B cell (primary cell): ENCODE data around the gene ANKFY1.

Experiments used
- EZH2 ChIP-seq: IDR thresholded peaks from 2 replicates; pipeline ENCODE4 v1.6.1; 2012; ENCODE audit warnings: borderline replicate concordance, low read depth, mild to moderate bottlenecking, moderate library complexity, low read length; ENCODE audit not compliant: insufficient read depth, poor library complexity, severe bottlenecking
- TF ChIP-seq, protein P1 (sequence below): fragments of 200-600 bp; IDR thresholded peaks from one replicate; pipeline ENCODE4 v1.8.0; 2022; ENCODE audit warnings: antibody characterized with exemption, mild to moderate bottlenecking

DNA sequence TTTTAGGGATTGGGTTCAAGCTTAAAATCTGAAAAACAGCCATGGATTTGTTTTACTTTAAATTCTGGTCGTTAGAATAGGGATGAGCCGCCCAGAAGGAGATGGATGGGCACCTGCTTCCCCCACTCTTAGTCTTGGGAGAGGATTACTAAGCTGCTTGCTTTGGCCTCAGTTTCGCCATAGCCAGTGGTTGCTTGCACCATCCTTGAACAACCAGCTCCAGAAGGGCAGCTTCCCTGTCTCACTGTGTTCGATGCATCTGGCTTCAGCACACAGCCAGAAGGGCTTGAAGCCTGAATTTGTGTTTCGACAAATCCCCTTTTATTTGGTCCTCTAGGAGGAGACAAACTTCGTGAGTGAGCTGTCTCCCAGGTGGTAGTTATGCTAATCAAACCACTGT, 113.7 kb downstream of the ANKFY1 start:
- TF ChIP-seq, protein P1, sequence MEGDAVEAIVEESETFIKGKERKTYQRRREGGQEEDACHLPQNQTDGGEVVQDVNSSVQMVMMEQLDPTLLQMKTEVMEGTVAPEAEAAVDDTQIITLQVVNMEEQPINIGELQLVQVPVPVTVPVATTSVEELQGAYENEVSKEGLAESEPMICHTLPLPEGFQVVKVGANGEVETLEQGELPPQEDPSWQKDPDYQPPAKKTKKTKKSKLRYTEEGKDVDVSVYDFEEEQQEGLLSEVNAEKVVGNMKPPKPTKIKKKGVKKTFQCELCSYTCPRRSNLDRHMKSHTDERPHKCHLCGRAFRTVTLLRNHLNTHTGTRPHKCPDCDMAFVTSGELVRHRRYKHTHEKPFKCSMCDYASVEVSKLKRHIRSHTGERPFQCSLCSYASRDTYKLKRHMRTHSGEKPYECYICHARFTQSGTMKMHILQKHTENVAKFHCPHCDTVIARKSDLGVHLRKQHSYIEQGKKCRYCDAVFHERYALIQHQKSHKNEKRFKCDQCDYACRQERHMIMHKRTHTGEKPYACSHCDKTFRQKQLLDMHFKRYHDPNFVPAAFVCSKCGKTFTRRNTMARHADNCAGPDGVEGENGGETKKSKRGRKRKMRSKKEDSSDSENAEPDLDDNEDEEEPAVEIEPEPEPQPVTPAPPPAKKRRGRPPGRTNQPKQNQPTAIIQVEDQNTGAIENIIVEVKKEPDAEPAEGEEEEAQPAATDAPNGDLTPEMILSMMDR = no peak
- no peak for TF ChIP-seq EZH2
